Neural cell (in vitro differentiated cells): Measurements from ENCODE around the gene POFUT1. TPM values are rescaled to one million over a fixed set of nuclear protein-coding genes. Genes with fewer than 3 reads are reported as not detected.

ENCODE experiments used
- H2AFZ ChIP-seq: fragments of 200-600, 300-800 bp; sonication (generic), shearing (Covaris generic); 2 replicates; pipeline ENCODE4 v1.6.0; 2014; ENCODE audit warnings: low read depth, mild to moderate bottlenecking, antibody characterized with exemption, low read length, moderate library complexity
- H3F3A ChIP-seq: fragments of 200-600 bp; shearing (Covaris generic); 2 replicates; pipeline ENCODE4 v1.6.1; 2016; ENCODE audit warnings: mild to moderate bottlenecking, moderate library complexity, mixed read lengths, antibody characterized with exemption, low read length; ENCODE audit not compliant: insufficient read depth, poor library complexity, severe bottlenecking
- H3K27ac ChIP-seq: fragments of 200-600, 300-800 bp; sonication (generic), shearing (Covaris generic); 2 replicates; pipeline ENCODE4 v1.5.1; 2014; ENCODE audit warnings: mild to moderate bottlenecking, low read length, moderate library complexity
- H3K27me3 ChIP-seq: fragments of 300-800, 200-600 bp; sonication (generic), shearing (Covaris generic); 2 replicates; pipeline ENCODE4 v1.6.0; 2014; ENCODE audit warnings: mild to moderate bottlenecking, low read depth, low read length, moderate library complexity; ENCODE audit not compliant: insufficient read depth
- H3K36me3 ChIP-seq: fragments of 300-800, 200-600 bp; sonication (generic), shearing (Covaris generic); 2 replicates; pipeline ENCODE4 v1.5.1; 2014; ENCODE audit warnings: mild to moderate bottlenecking, antibody characterized with exemption, low read length, moderate library complexity; ENCODE audit not compliant: insufficient read depth
- H3K4me2 ChIP-seq: fragments of 300-800, 200-600 bp; sonication (generic), shearing (Covaris generic); 2 replicates; pipeline ENCODE4 v1.6.0; 2014; ENCODE audit warnings: mild to moderate bottlenecking, low read length
- H3K4me3 ChIP-seq: fragments of 300-800, 200-600 bp; sonication (generic), shearing (Covaris generic); 2 replicates; pipeline ENCODE4 v1.5.1; 2014; ENCODE audit warnings: mild to moderate bottlenecking, low read length, moderate library complexity
- H3K79me2 ChIP-seq: fragments of 200-600 bp; shearing (Covaris generic); replicated peaks from 2 replicates; pipeline ENCODE4 v1.6.0; 2014; ENCODE audit warnings: mild to moderate bottlenecking, low read length, moderate library complexity; ENCODE audit not compliant: insufficient read depth
- H3K9ac ChIP-seq: fragments of 300-800, 200-600 bp; sonication (generic), shearing (Covaris generic); 2 replicates; pipeline ENCODE4 v1.6.1; 2016; ENCODE audit warnings: mild to moderate bottlenecking, low read length, mixed read lengths
- H3K9me2 ChIP-seq: fragments of 200-600 bp; shearing (Covaris generic); 2 replicates; pipeline ENCODE4 v1.6.1; 2016; ENCODE audit warnings: mild to moderate bottlenecking, low read length, mixed read lengths; ENCODE audit not compliant: insufficient read depth
- H3K9me3 ChIP-seq: fragments of 200-600, 300-800 bp; sonication (generic), shearing (Covaris generic); 2 replicates; pipeline ENCODE4 v1.6.1; 2016; ENCODE audit warnings: mild to moderate bottlenecking, mixed run types, low read length, moderate library complexity, mixed read lengths
- H4K20me1 ChIP-seq: fragments of 200-600 bp; shearing (Covaris generic); 2 replicates; pipeline ENCODE4 v1.6.1; 2016; ENCODE audit warnings: mild to moderate bottlenecking, mixed run types; ENCODE audit not compliant: insufficient read depth
- EP300 ChIP-seq: fragments of 450-650 bp; conservative IDR thresholded peaks from 2 replicates; pipeline ENCODE4 v1.6.1; 2014; ENCODE audit warnings: antibody characterized with exemption, mild to moderate bottlenecking, moderate library complexity; ENCODE audit not compliant: poor library complexity, severe bottlenecking
- EZH2 ChIP-seq: fragments of 200-600, 300-800 bp; shearing (Covaris generic), sonication (generic); IDR thresholded peaks from 2 replicates; pipeline ENCODE4 v1.6.1; 2014; ENCODE audit warnings: antibody characterized with exemption, low read length, borderline replicate concordance, mild to moderate bottlenecking; ENCODE audit not compliant: insufficient read depth, poor library complexity, severe bottlenecking
- MXI1 ChIP-seq: fragments of 450-650 bp; conservative IDR thresholded peaks from 2 replicates; pipeline ENCODE4 v1.6.1; 2014; ENCODE audit warnings: antibody characterized with exemption, mild to moderate bottlenecking; ENCODE audit not compliant: poor library complexity, severe bottlenecking
- POLR2AphosphoS5 ChIP-seq: IDR thresholded peaks from 2 replicates; pipeline ENCODE4 v1.6.1; 2012
- RAD21 ChIP-seq: fragments of 450-650 bp; conservative IDR thresholded peaks from 2 replicates; pipeline ENCODE4 v1.6.1; 2014; ENCODE audit warnings: antibody characterized with exemption, mild to moderate bottlenecking, moderate library complexity
- SMC3 ChIP-seq: fragments of 450-650 bp; conservative IDR thresholded peaks from 2 replicates; pipeline ENCODE4 v1.6.1; 2014; ENCODE audit warnings: antibody characterized with exemption, mild to moderate bottlenecking, moderate library complexity; ENCODE audit not compliant: poor library complexity
- TAF1 ChIP-seq: IDR thresholded peaks from 2 replicates; pipeline ENCODE4 v1.6.1; 2012; ENCODE audit warnings: low read depth
- polyA plus RNA-seq: library from polyadenylated mRNA; depleted of rRNA; stranded (reverse); fragments of >200 nt; gene quantifications from 2 replicates; pipeline ENCODE4 v1.2.3, GENCODE V29; 2014
- TF ChIP-seq, protein P1 (sequence below): fragments of 450-650 bp; IDR thresholded peaks from 2 replicates; pipeline ENCODE4 v1.5.1; 2014; ENCODE audit warnings: antibody characterized with exemption, mild to moderate bottlenecking, moderate library complexity; ENCODE audit not compliant: poor library complexity, severe bottlenecking
- TF ChIP-seq, protein P2 (sequence below): IDR thresholded peaks from 2 replicates; pipeline ENCODE4 v1.6.1; 2012; ENCODE audit warnings: borderline replicate concordance

POFUT1 gene
- polyA plus RNA-seq, 1 donor from 2014 or later, result 14.0 TPM

DNA sequence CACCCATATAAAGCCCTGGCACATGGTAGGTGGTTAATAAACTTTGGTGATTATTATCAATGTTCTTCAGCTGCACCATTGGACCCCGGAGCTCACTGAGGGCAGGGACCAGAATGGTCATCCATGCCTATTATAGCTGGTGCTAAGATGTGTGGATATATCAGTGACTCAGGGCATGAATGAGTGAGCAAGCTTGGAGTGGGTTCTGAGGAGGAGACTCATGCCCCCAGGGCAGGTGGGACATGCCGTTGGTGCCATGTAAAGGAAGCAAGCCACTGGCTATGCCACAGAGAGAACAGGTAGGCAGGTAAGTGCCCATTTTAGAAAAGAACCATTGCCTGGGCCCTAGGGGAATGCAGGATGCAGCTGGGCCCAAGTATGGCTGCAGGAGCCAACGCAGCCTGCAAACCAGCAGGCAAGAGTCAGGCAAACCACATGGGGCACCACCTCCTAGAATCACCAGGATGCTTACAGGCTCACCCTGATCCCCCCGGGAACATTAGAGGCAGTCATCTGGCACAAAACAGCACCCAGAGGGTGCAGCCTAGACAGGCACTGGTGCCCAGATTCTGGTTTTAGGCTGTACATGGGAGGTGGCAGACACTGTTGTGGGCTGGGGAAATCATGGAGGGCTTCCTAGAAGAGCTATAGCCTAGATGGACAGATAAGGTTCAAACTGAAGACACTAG lies 23.6 kb upstream of the POFUT1 start:
- no peak overlapping the region for H3K4me2 ChIP-seq
- no peaks in the 10 kb centered on the region for H3K79me2 ChIP-seq
- no peak overlapping the region for H3K27ac ChIP-seq
- H3K9ac ChIP-seq, result no peak overlapping the region
- H4K20me1 ChIP-seq, result no peaks in the 10 kb centered on the region
- no peaks in the 10 kb centered on the region for H3K36me3 ChIP-seq
- H2AFZ ChIP-seq, result no peak overlapping the region
- H3K9me2 ChIP-seq, result no peaks in the 10 kb centered on the region
- H3K27me3 ChIP-seq, result no peaks in the 10 kb centered on the region
- no peaks in the 10 kb centered on the region for H3K9me3 ChIP-seq
- TF ChIP-seq, protein P1, sequence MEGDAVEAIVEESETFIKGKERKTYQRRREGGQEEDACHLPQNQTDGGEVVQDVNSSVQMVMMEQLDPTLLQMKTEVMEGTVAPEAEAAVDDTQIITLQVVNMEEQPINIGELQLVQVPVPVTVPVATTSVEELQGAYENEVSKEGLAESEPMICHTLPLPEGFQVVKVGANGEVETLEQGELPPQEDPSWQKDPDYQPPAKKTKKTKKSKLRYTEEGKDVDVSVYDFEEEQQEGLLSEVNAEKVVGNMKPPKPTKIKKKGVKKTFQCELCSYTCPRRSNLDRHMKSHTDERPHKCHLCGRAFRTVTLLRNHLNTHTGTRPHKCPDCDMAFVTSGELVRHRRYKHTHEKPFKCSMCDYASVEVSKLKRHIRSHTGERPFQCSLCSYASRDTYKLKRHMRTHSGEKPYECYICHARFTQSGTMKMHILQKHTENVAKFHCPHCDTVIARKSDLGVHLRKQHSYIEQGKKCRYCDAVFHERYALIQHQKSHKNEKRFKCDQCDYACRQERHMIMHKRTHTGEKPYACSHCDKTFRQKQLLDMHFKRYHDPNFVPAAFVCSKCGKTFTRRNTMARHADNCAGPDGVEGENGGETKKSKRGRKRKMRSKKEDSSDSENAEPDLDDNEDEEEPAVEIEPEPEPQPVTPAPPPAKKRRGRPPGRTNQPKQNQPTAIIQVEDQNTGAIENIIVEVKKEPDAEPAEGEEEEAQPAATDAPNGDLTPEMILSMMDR, result no peak
- TF ChIP-seq, protein P2, sequence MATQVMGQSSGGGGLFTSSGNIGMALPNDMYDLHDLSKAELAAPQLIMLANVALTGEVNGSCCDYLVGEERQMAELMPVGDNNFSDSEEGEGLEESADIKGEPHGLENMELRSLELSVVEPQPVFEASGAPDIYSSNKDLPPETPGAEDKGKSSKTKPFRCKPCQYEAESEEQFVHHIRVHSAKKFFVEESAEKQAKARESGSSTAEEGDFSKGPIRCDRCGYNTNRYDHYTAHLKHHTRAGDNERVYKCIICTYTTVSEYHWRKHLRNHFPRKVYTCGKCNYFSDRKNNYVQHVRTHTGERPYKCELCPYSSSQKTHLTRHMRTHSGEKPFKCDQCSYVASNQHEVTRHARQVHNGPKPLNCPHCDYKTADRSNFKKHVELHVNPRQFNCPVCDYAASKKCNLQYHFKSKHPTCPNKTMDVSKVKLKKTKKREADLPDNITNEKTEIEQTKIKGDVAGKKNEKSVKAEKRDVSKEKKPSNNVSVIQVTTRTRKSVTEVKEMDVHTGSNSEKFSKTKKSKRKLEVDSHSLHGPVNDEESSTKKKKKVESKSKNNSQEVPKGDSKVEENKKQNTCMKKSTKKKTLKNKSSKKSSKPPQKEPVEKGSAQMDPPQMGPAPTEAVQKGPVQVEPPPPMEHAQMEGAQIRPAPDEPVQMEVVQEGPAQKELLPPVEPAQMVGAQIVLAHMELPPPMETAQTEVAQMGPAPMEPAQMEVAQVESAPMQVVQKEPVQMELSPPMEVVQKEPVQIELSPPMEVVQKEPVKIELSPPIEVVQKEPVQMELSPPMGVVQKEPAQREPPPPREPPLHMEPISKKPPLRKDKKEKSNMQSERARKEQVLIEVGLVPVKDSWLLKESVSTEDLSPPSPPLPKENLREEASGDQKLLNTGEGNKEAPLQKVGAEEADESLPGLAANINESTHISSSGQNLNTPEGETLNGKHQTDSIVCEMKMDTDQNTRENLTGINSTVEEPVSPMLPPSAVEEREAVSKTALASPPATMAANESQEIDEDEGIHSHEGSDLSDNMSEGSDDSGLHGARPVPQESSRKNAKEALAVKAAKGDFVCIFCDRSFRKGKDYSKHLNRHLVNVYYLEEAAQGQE, result no peak
- TF ChIP-seq EZH2 (no peak), SMC3 (no peak), RAD21 (no peak), MXI1 (no peak), TAF1 (no peak), POLR2AphosphoS5 (no peak), EP300 (no peak)
- H3K4me3 ChIP-seq, result no peak overlapping the region
- no peaks in the 10 kb centered on the region for H3F3A ChIP-seq

DNA sequence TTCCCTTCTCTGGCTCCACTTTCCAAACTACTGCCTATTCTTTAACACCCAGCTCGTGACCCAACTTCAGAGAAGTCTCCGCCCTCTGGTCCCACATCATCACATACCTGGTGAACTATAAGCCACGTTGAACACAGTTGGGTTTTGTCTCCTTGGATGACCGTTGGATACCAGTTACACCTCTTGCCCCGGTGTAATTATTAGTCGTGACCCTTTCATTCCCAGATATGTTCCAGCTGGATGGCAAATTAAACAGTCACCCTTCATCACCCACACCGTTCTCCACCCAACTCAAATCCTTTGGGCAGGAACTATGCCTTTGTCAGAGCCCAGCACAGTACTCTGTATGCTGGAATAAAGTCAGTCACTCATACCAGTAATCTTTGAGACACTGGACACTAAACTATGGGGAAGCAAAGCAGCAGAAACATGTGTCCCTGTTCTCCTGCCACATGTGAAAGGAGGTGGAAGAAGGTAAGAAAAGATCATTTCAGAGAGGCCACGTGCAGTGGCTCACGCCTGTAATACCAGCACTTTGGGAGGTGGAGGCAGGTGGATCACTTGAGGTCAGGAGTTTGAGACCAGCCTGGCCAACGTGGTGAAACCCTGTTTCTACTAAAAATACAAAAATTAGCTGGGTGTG lies 22.6 kb upstream of the POFUT1 start:
- Histone ChIP-seq H3K4me3 (no peak overlapping the region), H3K27me3 (no peaks in the 10 kb centered on the region), H3K27ac (no peak overlapping the region), H4K20me1 (no peaks in the 10 kb centered on the region), H3K9me3 (no peaks in the 10 kb centered on the region), H3K4me2 (no peak overlapping the region), H3K79me2 (no peaks in the 10 kb centered on the region), H3K9me2 (no peaks in the 10 kb centered on the region), H3K9ac (no peak overlapping the region), H3K36me3 (no peaks in the 10 kb centered on the region), H3F3A (no peaks in the 10 kb centered on the region), H2AFZ (no peak overlapping the region)
- no peak for TF ChIP-seq POLR2AphosphoS5
- TF ChIP-seq MXI1, result no peak
- TF ChIP-seq EP300, result no peak
- TF ChIP-seq SMC3, result no peak
- TF ChIP-seq TAF1, result no peak
- TF ChIP-seq EZH2, result no peak
- TF ChIP-seq, protein P1, result no peak
- TF ChIP-seq, protein P2, result no peak
- no peak for TF ChIP-seq RAD21
